ENCODE results near the gene GPR65.

Gene GPR65

DNA sequence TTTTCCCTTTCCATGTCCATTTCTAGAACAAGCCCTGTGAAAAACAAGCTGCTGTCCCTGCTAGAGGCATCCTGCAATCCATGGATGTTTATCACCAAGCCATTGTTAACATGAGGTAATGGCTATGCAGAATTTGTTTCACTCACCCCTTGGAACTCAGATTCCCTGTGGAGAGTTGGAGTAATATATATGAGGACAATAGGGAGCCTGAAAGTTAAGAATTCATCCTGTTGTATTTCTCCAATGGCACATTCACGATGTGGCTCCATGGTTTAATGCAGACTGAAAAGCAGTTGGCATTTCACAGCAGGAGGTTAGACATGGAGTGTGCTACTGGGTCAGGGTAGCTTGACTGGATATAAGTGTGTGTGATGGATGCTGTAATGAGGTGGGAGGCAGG is 32.4 kb downstream of the GPR65 start:
- no peak for DNase-seq (ENCODE audit: low read depth in 2 of 2)

DNA sequence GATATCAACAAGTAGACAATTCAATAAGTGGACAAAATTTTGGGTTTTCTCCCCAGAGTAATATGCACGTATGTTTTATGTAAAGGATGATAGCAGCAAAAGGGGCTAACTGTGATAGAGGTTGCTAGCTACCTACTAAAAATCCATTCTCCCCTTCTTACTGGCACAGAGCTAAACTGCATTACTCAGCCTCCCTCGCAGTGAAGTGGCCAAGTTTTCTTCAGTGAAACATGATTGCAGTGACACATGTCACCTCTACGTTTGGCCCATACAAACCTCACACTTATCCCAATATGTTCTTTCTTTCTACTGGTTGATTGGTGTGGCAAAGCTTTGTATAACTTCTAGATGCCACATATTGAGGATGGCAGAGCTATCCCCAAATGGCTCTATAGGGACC is 34.3 kb downstream of the GPR65 start:
- DNase-seq (ENCODE audit: low read depth in 2 of 2): no peak

DNA sequence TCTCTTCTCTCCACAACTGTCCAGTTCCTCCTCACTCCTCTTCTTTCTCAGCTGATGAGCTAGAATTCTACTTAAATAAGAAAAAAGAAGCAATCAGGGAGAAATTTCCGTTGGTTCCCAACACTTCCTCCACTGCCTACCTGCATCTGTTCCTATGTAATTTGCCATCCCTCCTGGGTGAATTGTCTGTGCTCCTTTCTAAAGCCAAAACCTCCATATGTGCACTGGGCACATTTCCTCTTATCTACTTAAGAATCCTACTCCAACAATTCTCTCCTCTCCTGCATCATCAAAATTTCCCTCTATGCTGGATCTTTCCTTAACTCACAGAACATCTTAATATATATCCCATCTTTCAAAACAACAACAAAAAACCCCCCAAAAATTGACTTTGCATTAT is 35.2 kb downstream of the GPR65 start:
- DNase-seq (ENCODE audit: low read depth in 2 of 2): no peak

DNA sequence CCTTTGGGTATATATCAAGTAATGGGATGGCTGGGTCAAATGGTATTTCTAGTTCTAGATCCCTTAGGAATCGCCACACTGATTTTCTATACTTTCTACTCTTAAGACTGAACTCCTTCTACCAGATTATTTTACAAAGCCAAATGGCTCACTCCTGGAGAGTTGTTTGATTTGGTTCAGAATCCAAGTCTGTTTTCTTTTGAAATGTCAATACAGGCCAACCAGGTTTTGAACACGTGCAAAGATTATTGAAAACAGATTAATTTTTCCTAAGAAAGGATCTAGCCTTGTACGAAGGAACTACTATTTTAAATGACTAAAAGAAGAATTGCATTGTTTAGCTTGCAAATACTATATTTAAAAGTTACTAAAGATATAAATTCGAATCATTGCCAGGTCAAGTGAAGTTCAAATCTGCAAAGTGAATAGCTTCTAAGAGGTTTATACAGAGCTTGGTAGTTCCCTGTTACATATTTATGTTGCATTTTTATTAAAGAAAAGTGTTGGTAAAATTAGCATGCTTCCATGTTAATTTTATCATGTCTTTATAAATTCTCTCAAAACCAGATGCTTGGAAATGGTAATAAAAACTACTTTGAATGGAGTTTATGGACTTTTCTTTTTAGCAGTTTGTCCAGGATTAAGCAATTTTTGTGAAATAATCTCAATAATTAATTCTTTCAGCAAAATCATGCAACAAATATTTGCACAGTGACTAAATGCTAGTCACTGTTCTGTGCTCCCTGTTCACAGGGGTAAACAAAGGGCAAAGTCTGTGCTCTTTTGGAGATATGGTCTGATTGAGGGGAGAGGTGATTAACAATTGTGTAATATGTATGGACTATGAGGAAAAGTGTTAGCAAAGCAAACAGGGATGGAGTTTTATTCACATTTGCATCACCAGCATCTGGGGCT is 38.9 kb downstream of the GPR65 start:
- no peak for DNase-seq (ENCODE audit: low read depth in 2 of 2)

DNA sequence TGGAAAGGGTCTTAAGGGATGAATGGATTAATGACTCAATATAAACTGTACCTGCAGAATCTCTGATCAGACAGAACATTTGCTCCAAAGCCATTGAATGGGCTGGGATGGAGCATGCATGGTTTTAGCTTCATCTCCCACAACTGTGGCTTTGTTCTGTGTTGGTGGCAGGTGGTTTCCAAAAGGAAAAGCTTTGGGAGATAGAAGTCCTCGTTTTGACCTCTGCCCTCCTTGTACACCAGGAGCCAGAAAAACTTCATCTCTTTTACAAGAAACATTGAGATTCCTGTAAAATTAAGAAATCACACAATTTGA is 39.5 kb downstream of the GPR65 start:
- no peak for DNase-seq (ENCODE audit: low read depth in 2 of 2)

DNA sequence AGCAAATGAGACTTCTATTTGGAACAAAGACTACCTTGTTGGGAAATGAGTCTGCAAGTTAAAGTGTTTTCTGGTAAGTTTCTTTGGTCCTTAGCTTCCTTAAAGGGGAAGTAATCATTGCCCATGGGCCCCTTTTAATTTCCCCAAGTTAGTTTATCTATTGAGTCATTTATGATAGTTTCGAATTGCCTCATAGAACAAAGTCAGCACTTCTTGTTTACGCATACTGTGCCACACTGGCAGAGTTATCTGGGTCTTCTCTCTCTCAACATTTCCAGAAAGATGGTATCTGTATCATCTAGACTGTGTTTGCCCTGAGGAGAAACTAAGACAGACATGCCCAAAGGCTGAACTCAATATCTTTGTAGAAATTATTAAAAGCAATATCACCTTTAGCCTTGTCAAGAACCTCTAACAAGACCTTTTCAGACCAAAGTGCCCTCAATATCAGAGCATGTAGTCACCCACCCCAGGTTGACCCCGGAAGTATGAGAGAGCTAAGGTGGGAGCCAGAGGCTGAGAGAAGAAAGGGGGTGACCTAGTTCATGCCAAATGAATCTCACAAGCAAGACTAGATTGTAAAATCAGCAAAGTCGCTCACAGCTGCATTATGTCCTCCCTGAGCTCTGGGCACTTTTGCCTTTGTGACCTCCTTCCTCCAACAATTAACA is 40.0 kb downstream of the GPR65 start:
- no peak for DNase-seq (ENCODE audit: low read depth in 2 of 2)

DNA sequence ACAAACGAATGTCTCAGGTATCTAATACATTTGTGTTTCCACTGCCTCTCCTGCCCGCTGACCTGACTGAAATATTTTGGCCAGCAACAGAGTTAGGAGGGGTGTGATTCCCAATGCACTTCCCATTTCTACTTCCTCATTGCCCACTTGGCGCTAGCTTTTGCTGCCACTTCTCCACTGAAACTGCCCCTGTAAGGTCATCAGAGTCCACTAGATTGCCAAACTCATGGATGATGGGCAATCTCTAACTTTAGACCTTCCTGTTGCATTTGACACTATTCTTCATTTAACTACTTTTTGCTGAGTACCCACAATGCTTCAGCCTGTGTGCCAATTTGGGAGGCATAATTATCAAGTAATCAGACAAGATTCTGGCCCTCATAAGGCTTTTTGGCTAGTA is 40.8 kb downstream of the GPR65 start:
- DNase-seq (ENCODE audit: low read depth in 2 of 2): no peak

DNA sequence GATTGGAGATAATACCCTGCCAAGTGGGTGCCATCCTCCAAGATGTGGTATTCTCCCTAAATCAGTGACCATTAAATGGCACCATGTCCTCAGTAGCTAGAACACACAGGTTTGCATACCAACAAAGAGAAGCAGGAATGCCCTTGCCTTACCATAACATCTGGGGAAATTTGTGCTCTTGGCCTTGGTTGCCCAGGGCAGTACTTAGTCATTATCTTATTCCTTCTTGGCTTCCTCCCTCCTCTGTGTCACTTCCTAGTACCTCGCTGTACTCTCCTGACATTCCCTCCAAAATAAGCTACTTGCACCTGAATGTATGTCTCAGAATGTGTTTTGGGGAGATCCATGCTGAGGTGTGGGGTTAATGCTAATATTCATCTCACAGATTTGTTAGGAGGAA is 43.4 kb downstream of the GPR65 start:
- DNase-seq (ENCODE audit: low read depth in 2 of 2): no peak

DNA sequence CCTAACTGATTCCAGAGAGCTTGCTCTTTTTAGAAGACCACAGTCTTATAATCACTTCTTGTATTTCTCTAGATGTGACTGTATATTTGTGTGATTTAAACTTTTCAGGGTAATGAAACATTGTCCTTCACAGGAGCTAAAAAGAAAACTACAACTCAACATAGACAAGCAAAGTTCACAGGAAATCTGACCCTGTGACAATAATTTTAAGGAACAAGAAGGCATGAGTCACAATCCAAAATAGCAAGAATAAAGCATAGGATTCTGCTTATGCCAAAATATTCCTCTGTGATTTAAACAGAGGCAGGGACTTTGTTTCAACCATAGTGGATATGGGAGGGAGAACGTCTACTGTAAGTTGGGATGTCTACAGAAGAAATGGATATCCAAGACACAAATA is 44.3 kb downstream of the GPR65 start:
- DNase-seq (ENCODE audit: low read depth in 2 of 2): no peak

DNA sequence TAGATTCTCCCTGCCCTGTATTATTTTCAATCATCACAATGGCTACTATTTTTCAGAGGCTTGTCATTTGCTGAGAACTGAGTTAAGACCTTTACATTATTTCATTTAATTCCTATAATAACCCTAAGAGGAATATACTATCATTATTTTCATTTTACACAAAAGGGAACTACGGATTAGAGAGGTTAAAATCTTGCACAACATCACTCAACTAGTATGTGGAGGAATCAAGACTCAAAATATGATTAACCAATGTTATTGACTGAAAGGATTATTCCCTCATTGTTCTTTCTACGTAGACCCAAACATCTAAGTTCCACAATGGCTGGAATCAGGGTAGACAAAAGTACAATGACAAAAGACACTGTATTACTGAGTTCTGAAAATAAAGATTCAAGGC is 45.0 kb downstream of the GPR65 start:
- no peak for DNase-seq (ENCODE audit: low read depth in 2 of 2)

DNA sequence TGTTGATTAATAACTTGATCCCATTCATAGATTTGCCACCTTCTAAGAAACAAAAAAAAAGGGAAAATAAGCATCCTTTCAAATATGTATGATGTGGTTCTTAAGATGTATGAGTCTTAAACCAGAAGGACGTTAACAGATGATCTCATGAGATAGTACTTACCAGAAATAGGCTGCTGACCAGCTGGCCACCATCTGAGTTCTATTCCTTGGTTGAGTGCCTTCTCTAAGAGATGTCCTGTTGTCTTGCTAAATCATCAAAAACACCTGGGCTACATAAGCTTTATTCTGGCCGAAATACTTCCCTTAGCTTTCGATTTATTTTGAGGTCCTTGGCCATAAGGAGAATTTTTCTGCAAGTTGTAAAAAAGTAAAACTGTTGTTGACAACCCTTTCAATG is 55.6 kb downstream of the GPR65 start:
- no peak for DNase-seq (ENCODE audit: low read depth in 2 of 2)

DNA sequence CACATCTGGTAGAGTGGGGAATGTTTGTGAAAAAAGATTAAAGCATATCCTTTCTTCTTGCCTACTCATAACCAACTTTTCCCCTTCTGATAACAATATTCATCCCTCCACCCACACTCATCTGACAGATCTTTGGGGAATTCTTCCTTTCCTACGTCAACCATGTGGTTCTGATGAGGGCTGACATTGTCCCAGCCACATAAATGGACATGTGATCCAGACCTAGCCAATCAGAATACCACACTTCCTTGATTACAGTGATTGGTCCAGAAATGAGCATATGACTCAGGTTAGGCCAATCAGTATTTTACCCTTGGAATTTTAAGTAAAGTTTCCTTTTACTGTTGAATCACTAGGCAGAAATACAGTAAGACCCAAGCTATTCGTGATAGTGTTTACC is 58.9 kb downstream of the GPR65 start:
- no peak for DNase-seq (ENCODE audit: low read depth in 2 of 2)

Data from stimulated activated CD8-positive, alpha-beta memory T cell treated with anti-CD3 and anti-CD28 coated beads, Interleukin-2, amount 100 ng/mL, for 48 hours (primary cell).